ENCODE measurements around the gene TCEA3. TPM values are rescaled to one million over a fixed set of nuclear protein-coding genes. Genes with fewer than 3 reads are reported as not detected.
"Not testable (repeated sequence)": the region's sequence is repeated elsewhere in the genome, so short reads cannot be mapped to it uniquely, and the experiment has no call there.

TCEA3 gene
- total and polyA plus RNA-seq, 10 of the 15 experiments (the other 5 are each of a cell fraction or from before 2014, with no cell fraction given): 0.06 to 0.23 (median 0.08) TPM; not detected in 7

DNA sequence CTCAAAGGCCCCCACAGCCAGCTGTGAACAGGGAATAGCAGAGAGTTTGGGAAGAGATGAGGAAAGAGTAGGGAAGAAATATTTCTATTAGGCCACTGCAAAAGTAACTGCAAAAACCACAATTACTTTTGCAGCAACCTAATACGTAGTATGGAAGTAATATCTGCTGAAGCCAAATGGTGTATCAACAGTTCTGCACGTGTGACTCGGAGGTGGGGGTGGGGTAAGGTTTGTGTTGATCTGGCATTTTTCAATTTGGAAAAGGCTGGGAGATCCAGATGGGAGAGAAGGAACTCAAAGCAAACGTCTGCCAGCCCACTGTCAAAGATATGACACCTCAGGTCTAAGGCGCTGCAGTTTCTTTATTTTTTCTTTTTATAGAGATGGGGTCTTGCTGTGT is 43.8 kb downstream of the TCEA3 start (continued):
- TF ChIP-seq ZSCAN29 (IDR thresholded peaks at IDR 0.05) (no peak), IKZF2 (IDR thresholded peaks at IDR 0.05) (no peak), HDAC6 (IDR thresholded peaks at IDR 0.05; ENCODE audit: unreplicated experiment) (no peak)

DNA sequence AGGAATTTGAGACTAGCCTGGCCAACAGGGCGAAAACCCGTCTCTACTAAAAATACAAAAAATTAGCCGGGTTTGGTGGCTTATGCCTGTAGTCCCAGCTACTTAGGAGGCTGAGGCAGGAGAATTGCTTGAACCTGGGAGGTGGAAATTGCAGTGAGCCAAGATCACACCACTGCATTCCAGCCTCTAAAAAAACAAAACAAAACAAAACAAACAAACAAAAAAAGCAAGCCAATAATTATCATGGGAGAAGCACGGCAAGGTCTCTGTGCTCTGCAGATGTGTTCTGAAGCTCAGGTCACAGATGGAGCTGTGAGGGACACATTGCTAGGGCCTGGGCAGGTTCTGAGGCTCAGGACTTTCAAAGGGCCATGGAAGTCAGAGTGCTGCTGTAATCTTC is 44.3 kb downstream of the TCEA3 start:
- FAIRE-seq; RAD21 ChIA-PET (ENCODE audit: unreplicated experiment); BruUV-seq (replicated peaks): not testable (repeated sequence)

DNA sequence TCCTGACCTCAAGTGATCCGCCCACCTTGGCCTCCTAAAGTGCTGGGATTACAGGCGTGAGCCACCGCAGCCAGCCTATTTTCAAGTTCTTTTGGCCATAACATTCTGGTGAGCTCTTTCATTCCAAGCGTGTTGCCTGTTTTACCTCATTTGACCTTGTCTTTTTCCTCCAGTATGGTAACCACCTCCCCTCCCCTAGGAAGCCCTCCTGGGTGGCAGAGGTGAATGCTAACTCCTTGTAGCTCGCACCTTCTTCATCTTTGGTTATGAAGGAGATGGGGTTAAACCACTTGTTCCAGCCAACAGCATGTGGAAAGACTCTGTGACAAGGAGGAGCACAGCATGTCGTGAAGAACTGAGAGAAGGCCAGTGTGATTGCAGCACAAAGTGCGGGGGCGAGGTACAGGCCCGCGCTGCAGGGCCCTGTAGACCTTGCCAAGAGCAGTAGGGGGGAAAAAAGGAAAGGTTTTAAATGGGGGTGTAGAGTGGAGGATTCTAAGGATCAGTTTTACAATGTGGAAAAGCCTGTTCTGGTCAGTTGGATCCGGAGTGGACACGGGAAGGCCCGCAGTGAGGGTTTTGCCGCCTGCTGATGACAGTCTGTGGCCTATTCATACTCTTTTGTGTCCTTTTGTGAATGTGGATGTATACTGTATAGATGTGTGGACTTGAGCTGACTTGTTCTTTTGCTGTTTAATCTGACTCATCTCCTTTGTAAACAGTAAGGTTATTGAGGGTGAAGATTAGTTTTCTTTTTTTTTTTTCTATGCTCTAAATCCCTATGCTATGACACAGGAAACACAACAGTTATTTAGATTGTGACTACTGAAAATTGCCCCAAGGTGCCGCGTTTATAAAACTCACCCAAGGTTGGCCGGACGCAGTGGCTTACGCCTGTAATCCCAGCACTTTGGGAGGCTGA is 47.4 kb downstream of the TCEA3 start:
- no peaks in the 10 kb centered on the region for H3K36me3 ChIP-seq (ENCODE audit: control insufficient read depth in 2 of 2, insufficient read depth in 2 of 2, low read length in 1 of 2)
- CTCF ChIA-PET: interaction anchor here (0.7 kb wide), 1 partner anchor 33 kb away, joined by 4 read pairs; the partner anchor contains the start of gene HNRNPR
- SMC1A ChIA-PET (ENCODE audit: uncharacterized antibody, unreplicated experiment): no interaction called here
- POLR2A ChIA-PET: no interaction called here
- WGBS (ENCODE audit: insufficient coverage, insufficient replicate concordance, low lambda C conversion rate, missing lambda C conversion rate): 86% methylated on average over 19 of the region's 19 CpGs
- intact Hi-C loops (cut with micrococcal nuclease; ENCODE audit: unreplicated experiment): no loop called here
- BruUV-seq (replicated peaks): no TSS peak
- no peak for DNase-seq (ENCODE audit: low read depth, low spot score)
- H4K20me1 ChIP-seq (ENCODE audit: control insufficient read depth, insufficient read depth): no peaks in the 10 kb centered on the region
- in situ Hi-C loops (cut with MboI): no loop called here
- H3K27me3 ChIP-seq (replicated peaks in 1 of 2; ENCODE audit: control insufficient read depth in 2 of 2, insufficient read depth in 2 of 2, low read length in 1 of 2): peaks cover 0 to 2% of the 10 kb centered on the region in 2 experiments; a peak in 1 of 4 replicates
- H3K4me1 ChIP-seq (ENCODE audit: control insufficient read depth, insufficient read depth, low read length): peaks cover 3% of the 10 kb centered on the region; the same call in 1 of the 2 replicates
- H3K4me2 ChIP-seq (ENCODE audit: control insufficient read depth, insufficient read depth): no peak overlapping the region
- no peak for ATAC-seq
- no peak overlapping the region for H3K9ac ChIP-seq (ENCODE audit: control insufficient read depth, insufficient read depth, low read length)
- H2AFZ ChIP-seq (ENCODE audit: control insufficient read depth, low read depth, low read length): no peak overlapping the region
- RAD21 ChIA-PET (ENCODE audit: unreplicated experiment): no interaction called here
- no peak overlapping the region for H3K27ac ChIP-seq (ENCODE audit: control insufficient read depth, insufficient read depth)
- FAIRE-seq: no peak
- no peaks in the 10 kb centered on the region for H3K9me3 ChIP-seq (replicated peaks; ENCODE audit: control insufficient read depth, insufficient read depth, low read length)
- H3K4me3 ChIP-seq: no peak overlapping the region
- no peaks in the 10 kb centered on the region for H3K79me2 ChIP-seq (ENCODE audit: control insufficient read depth, insufficient read depth, low read length)
- TF ChIP-seq, protein P1, sequence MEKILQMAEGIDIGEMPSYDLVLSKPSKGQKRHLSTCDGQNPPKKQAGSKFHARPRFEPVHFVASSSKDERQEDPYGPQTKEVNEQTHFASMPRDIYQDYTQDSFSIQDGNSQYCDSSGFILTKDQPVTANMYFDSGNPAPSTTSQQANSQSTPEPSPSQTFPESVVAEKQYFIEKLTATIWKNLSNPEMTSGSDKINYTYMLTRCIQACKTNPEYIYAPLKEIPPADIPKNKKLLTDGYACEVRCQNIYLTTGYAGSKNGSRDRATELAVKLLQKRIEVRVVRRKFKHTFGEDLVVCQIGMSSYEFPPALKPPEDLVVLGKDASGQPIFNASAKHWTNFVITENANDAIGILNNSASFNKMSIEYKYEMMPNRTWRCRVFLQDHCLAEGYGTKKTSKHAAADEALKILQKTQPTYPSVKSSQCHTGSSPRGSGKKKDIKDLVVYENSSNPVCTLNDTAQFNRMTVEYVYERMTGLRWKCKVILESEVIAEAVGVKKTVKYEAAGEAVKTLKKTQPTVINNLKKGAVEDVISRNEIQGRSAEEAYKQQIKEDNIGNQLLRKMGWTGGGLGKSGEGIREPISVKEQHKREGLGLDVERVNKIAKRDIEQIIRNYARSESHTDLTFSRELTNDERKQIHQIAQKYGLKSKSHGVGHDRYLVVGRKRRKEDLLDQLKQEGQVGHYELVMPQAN (conservative IDR thresholded peaks at IDR 0.05): no peak
- no peak for TF ChIP-seq SMC3 (IDR thresholded peaks at IDR 0.05; ENCODE audit: borderline replicate concordance, low read length)
- TF ChIP-seq, protein P2, sequence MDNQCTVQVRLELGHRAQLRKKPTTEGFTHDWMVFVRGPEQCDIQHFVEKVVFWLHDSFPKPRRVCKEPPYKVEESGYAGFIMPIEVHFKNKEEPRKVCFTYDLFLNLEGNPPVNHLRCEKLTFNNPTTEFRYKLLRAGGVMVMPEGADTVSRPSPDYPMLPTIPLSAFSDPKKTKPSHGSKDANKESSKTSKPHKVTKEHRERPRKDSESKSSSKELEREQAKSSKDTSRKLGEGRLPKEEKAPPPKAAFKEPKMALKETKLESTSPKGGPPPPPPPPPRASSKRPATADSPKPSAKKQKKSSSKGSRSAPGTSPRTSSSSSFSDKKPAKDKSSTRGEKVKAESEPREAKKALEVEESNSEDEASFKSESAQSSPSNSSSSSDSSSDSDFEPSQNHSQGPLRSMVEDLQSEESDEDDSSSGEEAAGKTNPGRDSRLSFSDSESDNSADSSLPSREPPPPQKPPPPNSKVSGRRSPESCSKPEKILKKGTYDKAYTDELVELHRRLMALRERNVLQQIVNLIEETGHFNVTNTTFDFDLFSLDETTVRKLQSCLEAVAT (IDR thresholded peaks at IDR 0.05): no peak

More for the DNA sequence above, 44.3 kb downstream of the TCEA3 start:
- CTCF ChIA-PET; H3K27me3 ChIP-seq (replicated peaks in 1 of 2; ENCODE audit: control insufficient read depth in 2 of 2, insufficient read depth in 2 of 2, low read length in 1 of 2); H3K9me3 ChIP-seq (replicated peaks; ENCODE audit: control insufficient read depth, insufficient read depth, low read length); H4K20me1 ChIP-seq (ENCODE audit: control insufficient read depth, insufficient read depth); H2AFZ ChIP-seq (ENCODE audit: control insufficient read depth, low read depth, low read length); H3K4me1 ChIP-seq (ENCODE audit: control insufficient read depth, insufficient read depth, low read length); H3K9ac ChIP-seq (ENCODE audit: control insufficient read depth, insufficient read depth, low read length); H3K4me2 ChIP-seq (ENCODE audit: control insufficient read depth, insufficient read depth); H3K27ac ChIP-seq (ENCODE audit: control insufficient read depth, insufficient read depth); SMC1A ChIA-PET (ENCODE audit: uncharacterized antibody, unreplicated experiment); H3K79me2 ChIP-seq (ENCODE audit: control insufficient read depth, insufficient read depth, low read length); H3K4me3 ChIP-seq; DNase-seq (ENCODE audit: low read depth, low spot score); POLR2A ChIA-PET; in situ Hi-C loops (cut with MboI); ATAC-seq; intact Hi-C loops (cut with micrococcal nuclease; ENCODE audit: unreplicated experiment); H3K36me3 ChIP-seq (ENCODE audit: control insufficient read depth in 2 of 2, insufficient read depth in 2 of 2, low read length in 1 of 2): not testable (repeated sequence)
- 39% methylated on average over 4 of the region's 4 CpGs for WGBS (ENCODE audit: insufficient coverage, insufficient replicate concordance, low lambda C conversion rate, missing lambda C conversion rate)
